ENCODE measurements around the gene CTNNA1.

Gene CTNNA1

DNA sequence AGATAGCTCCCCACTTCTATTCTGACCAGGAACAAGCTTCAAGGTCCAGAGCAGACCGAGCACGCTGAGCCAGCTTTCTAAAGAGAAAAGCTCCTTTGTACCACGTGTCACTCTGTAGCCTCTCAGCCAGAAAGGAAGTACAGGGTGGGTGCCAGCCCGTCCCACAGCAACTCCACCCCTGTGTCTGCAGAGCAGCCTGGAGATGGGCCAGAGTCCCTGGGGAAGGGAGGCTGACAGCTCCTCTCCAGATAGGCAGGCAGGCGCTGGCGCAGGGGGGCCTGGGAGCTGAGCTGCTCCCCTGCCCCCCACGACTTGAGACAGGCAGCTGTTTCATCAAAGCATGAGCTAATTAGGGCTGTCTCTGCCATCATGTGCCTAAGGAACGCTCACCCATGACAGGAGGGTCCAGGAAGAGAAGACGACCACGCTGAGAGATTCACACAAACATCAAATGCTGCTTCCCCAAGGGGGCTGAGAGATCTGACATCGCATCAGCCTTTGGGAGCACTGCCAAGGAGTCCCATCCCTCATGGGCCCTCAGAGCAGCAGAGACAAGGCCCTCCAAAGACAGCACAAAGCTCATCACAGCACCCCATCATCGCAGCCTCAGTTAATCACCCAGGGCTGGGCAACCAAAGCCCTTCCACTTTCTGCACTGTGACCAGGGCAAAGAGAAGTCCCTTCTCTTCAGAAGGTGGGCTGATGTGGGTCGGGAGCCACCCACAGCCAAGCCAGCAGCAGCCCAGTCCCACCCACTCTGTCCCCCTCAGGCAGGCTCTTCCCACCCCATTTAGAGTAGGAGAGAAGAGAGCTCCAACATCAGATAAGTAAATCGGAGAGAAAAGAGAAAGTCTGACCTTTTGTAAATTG is 200.4 kb downstream of the CTNNA1 start:
- H3K4me1 ChIP-seq (ENCODE audit: control insufficient read depth, insufficient read depth, low read length), result peaks cover 3% of the 10 kb centered on the region; the same call in 1 of the 2 replicates
- H3K27ac ChIP-seq (ENCODE audit: extremely low read depth, low read depth, low read length), result no peak overlapping the region
- ChIA-PET POLR2A (interaction anchor here (1.1 kb wide), 1 partner anchor 16 kb away, joined by 3 read pairs; no protein-coding TSS in a partner anchor), CTCF (interaction anchor here (0.6 to 0.7 kb wide), 2 partner anchors 21 to 98 kb away, joined by 3 read pairs; no protein-coding TSS in a partner anchor)
- H3K4me3 ChIP-seq (ENCODE audit: low read depth, low read length), result no peak overlapping the region
- no peaks in the 10 kb centered on the region for H3K36me3 ChIP-seq (ENCODE audit: control insufficient read depth in 2 of 2, insufficient read depth in 1 of 2, low read length in 2 of 2)
- H3K9me3 ChIP-seq (ENCODE audit: control insufficient read depth, insufficient read depth, low read depth, low read length), result no peaks in the 10 kb centered on the region
- no peak for TF ChIP-seq MEIS1 (CRISPR knock-in tag; IDR thresholded peaks at IDR 0.05; ENCODE audit: borderline replicate concordance)
- no peak for TF ChIP-seq SCRT1 (tag by site-specific recombination; IDR thresholded peaks at IDR 0.05; ENCODE audit: borderline replicate concordance)
- TF ChIP-seq KLF10 (tag by site-specific recombination; IDR thresholded peaks at IDR 0.05), result no peak
- TF ChIP-seq, protein P1, sequence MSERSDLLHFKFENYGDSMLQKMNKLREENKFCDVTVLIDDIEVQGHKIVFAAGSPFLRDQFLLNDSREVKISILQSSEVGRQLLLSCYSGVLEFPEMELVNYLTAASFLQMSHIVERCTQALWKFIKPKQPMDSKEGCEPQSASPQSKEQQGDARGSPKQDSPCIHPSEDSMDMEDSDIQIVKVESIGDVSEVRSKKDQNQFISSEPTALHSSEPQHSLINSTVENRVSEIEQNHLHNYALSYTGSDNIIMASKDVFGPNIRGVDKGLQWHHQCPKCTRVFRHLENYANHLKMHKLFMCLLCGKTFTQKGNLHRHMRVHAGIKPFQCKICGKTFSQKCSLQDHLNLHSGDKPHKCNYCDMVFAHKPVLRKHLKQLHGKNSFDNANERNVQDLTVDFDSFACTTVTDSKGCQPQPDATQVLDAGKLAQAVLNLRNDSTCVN (tag by site-specific recombination; optimal IDR thresholded peaks at IDR 0.05), result no peak
- no peak for TF ChIP-seq ZNF16 (tag by site-specific recombination; IDR thresholded peaks at IDR 0.05; ENCODE audit: low read depth)
- no peak for TF ChIP-seq ZNF350 (tag by site-specific recombination; IDR thresholded peaks at IDR 0.05)
- peak; percentile 80 for TF ChIP-seq EGR2 (tag by site-specific recombination; IDR thresholded peaks at IDR 0.05; ENCODE audit: low read depth)
- TF ChIP-seq ZBTB17 (tag by site-specific recombination; IDR thresholded peaks at IDR 0.05), result 0 out of 2 replicates have a peak, but pooled peaks have one; percentile 14
- TF ChIP-seq, protein P2, sequence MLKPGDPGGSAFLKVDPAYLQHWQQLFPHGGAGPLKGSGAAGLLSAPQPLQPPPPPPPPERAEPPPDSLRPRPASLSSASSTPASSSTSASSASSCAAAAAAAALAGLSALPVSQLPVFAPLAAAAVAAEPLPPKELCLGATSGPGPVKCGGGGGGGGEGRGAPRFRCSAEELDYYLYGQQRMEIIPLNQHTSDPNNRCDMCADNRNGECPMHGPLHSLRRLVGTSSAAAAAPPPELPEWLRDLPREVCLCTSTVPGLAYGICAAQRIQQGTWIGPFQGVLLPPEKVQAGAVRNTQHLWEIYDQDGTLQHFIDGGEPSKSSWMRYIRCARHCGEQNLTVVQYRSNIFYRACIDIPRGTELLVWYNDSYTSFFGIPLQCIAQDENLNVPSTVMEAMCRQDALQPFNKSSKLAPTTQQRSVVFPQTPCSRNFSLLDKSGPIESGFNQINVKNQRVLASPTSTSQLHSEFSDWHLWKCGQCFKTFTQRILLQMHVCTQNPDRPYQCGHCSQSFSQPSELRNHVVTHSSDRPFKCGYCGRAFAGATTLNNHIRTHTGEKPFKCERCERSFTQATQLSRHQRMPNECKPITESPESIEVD (tag by site-specific recombination; IDR thresholded peaks at IDR 0.05), result no peak
- peak; percentile 90 for TF ChIP-seq ZFHX2 (tag by site-specific recombination; conservative IDR thresholded peaks at IDR 0.05)
- TF ChIP-seq ZNF391 (tag by site-specific recombination; IDR thresholded peaks at IDR 0.05; ENCODE audit: borderline replicate concordance, low read depth), result no peak
- 0 out of 2 replicates have a peak, but pooled peaks have one; percentile 9 for TF ChIP-seq ZIC2 (tag by site-specific recombination; IDR thresholded peaks at IDR 0.05)
- TF ChIP-seq, protein P3, sequence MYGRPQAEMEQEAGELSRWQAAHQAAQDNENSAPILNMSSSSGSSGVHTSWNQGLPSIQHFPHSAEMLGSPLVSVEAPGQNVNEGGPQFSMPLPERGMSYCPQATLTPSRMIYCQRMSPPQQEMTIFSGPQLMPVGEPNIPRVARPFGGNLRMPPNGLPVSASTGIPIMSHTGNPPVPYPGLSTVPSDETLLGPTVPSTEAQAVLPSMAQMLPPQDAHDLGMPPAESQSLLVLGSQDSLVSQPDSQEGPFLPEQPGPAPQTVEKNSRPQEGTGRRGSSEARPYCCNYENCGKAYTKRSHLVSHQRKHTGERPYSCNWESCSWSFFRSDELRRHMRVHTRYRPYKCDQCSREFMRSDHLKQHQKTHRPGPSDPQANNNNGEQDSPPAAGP (tag by site-specific recombination; IDR thresholded peaks at IDR 0.05), result peak; percentile 87

DNA sequence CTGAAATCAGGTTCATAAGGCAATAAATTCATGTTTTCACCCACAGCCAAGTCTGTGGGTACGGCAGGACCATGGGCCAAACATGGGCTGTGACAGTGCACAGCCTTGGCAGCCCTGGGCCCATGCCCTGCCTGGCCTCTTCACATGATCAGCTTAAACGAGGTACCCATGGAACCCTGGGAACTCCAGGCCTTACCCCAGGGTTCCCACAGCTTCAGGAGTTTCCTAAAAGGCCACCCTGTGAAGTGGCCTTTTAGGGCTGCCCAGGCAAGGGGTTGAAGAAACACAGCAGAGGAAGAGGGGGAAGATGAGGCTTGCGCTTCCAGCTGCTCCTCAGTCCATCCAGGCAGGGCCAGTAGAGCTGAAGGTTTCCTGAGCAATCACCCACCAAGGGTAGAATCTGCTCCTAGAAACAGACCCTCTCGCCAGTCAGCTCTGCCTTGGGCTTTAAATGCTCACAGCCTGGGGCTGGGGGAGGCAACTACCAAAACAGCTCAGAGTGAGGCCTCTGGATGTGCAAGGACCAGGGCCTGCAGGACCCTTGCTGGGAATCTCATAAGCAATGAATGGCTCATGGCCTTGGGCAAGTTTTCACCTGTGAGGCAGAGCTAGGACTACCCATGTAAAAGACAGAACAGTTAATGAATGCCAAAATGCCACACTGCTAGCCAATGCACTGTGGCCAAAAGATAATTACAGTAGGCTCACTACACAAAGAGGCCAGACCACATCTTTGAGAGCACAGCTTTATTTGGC is 201.2 kb downstream of the CTNNA1 start:
- Histone ChIP-seq H3K27ac (ENCODE audit: extremely low read depth, low read depth, low read length) (no peak overlapping the region), H3K4me1 (ENCODE audit: control insufficient read depth, insufficient read depth, low read length) (peaks cover 3% of the 10 kb centered on the region; the same call in 1 of the 2 replicates), H3K4me3 (ENCODE audit: low read depth, low read length) (no peak overlapping the region), H3K9me3 (ENCODE audit: control insufficient read depth, insufficient read depth, low read depth, low read length) (no peaks in the 10 kb centered on the region), H3K36me3 (ENCODE audit: control insufficient read depth in 2 of 2, insufficient read depth in 1 of 2, low read length in 2 of 2) (no peaks in the 10 kb centered on the region)
- TF ChIP-seq ZNF433 (tag by site-specific recombination; IDR thresholded peaks at IDR 0.05; ENCODE audit: low read depth) (no peak), ZIC2 (tag by site-specific recombination; IDR thresholded peaks at IDR 0.05) (0 out of 2 replicates have a peak, but pooled peaks have one; percentile 33), ZNF658 (tag by site-specific recombination; IDR thresholded peaks at IDR 0.05) (no peak), ZNF23 (tag by site-specific recombination; IDR thresholded peaks at IDR 0.05; ENCODE audit: borderline replicate concordance) (no peak)
- ChIA-PET POLR2A (no interaction called here), CTCF (no interaction called here)

Data from HEK293 (cell line).